HG02970 (cell line): Measurements from ENCODE around the gene RPL13A.
"Not testable (repeated sequence)": the region's sequence is repeated elsewhere in the genome, so short reads cannot be mapped to it uniquely, and the experiment has no call there.

Experiments
- ATAC-seq: cut with Tn5 transposase; IDR thresholded peaks from one replicate; pipeline ENCODE4 v1.9.1; 2021; ENCODE audit warnings: mild to moderate bottlenecking, moderate library complexity, moderate number of reproducible peaks; ENCODE audit not compliant: unreplicated experiment, low FRiP score

Gene RPL13A

DNA sequence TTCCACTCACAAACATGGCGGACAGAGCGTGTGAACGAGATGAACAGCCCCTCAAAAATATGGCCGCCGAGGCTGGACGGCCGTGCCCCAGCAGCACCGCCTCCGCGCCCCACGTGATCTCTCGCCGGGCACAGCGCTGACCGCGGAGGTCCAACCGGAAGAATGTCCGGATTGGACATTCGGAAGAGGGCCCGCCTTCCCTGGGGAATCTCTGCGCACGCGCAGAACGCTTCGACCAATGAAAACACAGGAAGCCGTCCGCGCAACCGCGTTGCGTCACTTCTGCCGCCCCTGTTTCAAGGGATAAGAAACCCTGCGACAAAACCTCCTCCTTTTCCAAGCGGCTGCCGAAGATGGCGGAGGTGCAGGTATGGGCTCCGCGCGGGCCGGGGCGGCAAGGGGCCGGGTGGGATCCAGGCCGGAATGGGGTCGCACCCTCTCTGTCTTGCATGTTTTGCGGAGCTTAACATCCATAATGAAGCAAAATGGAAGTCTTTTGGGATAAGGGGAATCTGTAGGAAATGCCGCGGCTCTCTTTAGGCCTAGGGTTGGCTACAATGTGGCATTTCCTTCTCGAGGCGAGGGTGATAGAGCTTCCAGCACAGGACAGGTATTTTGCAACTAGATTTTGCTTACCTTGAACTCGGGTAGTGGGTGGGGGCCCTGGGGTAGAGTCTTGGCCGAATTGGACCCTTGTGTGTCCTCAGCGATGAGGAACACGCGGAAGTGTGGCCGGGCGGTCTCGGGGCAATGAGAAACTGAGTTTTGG lies at the start of gene RPL13A:
Gene RPL13A (plus strand): TSS at position 332 of the 769 bp plus-strand sequence. CDS start 22 bp downstream, at position 354.
- ATAC-seq, result peak; percentile 93

DNA sequence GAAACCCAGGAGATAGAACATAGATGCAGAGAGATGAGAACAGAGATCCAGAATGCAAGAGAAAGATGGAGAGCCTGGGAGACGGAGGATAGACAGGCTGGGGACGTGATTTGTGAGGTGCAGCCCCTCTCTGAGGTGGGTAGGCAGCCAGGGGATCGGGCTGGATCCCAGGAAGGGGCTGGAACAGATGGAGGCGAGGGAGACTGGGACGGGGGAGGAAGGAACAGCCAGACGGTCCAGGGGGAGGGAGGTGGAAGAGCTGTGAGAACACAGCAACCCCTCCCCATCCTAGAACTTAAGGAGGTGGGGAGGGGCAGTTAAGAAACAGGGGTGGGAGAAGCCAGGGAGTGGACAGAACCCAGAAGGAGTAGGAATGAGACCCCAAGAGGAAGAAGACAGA lies 49.1 kb upstream of the RPL13A start:
- no peak for ATAC-seq

DNA sequence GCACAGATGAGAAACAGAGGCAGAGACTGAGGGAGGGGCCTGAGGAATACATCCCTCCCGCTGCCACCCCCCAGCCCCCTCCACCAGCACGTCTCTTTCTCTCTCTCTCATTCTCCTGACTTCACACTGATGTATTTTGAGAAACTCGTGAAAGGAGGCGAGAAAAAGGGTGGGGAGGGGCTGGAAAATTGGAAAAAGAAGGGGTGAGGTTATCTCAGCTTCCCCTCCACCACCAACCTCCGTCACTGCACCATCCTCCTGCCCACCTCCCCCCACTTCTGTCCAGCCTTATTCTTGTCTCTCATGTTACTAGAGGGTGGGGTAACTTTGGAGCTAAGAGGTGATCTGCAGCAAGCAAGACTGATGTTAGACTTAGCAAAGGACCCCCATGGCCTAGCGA lies 47.6 kb upstream of the RPL13A start:
- ATAC-seq, result no peak

DNA sequence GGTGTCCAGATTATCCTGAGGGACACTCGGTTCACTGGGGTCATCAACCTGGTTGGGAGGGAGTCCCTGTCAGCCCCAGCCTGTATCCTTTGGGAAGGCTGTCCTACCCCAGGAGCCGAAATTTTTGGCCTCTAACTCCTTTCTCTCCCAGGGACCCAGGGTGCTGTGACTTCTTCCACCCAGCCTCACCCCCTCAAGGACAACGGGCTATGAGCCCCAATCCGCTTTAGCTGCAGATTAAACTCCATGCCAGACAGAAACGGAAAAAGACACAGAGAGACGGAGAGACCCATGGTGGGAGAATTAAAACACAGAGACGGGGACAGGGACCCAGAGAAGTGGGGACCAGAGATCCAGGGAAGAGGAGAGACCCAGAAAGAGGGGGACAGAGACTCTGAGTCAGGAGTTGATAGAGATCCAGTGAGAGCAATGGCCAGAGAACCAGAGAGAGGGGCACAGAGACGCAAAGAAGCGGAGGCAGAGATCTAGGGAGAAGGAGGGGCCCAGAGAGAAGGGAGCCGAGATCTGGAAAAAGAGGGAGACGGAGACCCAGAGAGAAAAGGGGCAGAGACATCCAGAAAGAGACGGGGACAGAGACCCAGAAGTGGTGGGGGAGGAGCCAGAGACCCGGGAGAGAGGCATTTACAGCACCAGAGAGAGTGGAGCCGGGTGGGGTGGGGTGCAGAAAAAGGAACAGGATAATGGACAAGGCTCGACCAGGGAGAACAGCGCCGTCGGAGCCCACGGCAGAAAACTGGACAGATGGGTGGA lies 46.8 kb upstream of the RPL13A start:
- no peak for ATAC-seq

DNA sequence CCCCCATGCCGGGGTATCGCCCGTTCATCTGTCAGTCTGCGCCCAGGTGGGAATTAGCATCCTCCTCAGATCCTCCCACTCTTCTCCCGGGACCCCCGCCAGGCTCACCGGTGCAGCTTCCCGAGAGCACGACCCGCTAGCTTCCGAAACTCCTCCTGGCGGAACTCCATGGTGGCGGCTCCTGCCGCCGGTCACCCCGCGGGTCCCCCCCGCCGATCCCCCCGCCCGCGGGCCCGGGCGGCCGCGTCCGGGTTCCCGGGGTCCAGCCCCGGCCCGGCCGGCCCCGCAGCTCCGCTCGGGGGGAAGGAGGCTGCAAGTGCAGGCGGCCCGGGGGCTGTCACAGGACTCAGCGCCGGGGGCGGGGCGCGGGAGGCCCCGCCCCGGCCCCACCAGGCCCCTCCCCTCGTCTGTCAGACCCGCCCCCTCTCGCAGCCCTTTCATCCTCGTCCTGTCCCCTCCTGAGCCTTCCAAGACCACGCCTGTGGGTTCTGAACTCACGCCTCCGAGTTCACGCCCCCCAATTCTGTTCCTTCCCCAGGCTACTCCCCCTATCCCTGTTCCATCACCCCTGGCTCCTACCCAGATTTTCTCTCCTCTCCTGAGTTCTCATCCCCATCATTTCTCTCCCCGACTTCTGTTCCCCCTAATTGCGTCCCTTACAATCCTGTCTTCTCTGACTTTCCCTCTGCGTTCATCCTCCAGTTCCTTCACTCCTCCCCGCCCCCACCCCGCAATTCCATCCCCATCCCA lies 46.0 kb upstream of the RPL13A start, which contains the start of gene SLC17A7:
Gene SLC17A7 (minus strand): TSS at position 318 of the 750 bp plus-strand sequence. CDS start 148 bp downstream, at position 170.
- no peak for ATAC-seq

DNA sequence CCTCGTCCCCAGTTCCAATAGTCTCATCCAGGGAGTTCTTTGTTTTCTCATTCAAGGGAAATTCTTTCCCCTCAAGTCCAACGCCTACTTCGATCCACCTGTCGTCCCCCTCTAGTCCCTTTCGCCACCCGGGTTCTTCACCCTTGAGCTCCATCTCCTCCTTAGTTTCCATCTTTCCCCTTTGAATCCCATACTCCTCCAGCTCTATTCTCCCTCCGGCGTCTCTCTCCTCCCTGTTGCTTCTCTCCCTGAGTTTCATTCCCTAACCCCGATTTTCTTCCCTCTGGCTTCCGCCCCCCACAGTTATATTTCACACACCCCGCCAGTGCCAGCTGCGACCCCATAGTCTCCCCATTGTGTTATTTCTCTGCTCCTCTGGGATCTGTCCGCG lies 45.5 kb upstream of the RPL13A start:
- ATAC-seq, result no peak

DNA sequence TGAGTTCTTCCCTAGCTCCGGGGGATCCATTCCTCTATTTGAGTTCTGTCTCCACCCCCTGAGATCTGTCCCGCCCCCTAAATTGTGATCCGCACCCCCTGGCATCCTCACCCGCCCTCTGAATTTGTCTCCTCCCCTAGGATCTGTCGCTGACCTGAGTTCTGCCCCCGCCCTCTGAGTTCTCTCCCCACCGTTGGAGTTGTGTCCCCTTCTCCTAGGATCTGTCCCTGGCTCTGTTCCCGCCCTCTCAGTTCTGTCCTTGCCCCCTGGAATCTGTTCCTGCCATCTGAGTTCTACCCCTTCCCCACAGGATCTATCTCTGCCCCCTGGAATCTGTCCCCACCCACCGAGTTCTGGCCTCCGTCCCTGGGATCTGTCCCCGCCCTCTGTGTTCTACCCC lies 45.1 kb upstream of the RPL13A start:
- no peak for ATAC-seq

DNA sequence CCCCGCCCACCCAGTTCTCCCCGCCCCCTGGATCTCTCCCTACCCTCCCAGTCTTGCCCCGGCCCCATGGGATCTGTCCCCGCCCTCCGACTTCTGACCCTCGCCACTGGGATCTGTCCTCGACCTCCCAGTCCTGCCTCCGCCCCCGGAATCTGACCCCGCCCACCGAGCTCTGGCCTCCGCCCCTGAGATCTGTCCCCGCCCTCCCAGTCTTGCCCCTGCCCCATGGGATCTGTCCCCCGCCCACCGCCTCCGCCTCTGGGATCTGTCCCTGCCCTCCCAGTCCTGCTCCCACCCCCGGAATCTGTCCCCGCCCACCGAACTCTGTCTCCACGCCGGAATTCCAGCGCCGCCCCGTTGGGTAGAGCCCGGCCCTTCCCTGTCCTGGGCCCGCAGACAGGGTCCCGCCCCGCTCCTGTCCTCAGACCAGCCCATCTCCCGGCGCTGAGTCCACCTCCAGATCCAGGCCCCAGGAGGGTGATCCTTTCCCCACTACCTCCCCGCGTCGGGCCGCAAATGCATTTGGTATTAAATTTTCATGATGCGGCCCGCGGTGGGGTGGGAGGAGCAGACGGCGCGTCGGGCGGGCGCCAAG lies 44.5 kb upstream of the RPL13A start:
- peak; percentile 9 for ATAC-seq

DNA sequence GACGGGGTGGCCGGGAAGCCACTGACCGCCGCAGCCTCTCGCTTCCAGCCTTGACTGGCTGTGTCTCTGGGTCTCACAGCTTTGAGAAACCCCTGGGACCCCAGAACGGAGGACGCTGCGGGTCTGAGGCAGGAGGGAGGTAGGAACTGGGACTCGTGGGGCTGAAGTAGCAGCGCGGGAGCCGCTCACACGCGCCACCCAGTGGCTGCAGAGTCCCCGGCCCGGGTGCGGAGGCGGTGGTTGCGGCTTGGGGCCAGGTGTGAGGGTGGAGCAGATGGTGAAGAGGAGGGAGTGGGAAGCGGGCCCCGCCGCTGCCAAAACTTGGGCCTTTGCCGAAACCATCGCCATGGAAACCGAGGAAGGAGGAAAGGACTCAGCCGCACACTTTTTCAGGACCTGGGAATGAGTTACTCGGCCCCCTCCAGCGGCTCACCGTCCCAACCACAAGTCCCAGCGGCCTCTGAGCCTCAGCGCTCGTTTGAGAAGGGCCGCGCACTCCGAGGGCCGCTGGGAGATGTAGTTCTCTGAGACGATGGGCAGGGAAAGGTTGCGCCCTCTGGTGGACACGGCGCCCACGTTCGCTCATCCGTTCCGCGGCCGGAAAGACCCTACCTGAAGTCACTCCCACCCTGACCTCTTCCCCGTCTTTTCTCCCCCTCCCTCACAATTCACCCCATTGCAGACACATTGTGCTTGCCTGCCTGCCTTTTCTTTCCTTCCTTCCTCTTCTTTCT lies 43.9 kb upstream of the RPL13A start:
- peak; percentile 87 for ATAC-seq

DNA sequence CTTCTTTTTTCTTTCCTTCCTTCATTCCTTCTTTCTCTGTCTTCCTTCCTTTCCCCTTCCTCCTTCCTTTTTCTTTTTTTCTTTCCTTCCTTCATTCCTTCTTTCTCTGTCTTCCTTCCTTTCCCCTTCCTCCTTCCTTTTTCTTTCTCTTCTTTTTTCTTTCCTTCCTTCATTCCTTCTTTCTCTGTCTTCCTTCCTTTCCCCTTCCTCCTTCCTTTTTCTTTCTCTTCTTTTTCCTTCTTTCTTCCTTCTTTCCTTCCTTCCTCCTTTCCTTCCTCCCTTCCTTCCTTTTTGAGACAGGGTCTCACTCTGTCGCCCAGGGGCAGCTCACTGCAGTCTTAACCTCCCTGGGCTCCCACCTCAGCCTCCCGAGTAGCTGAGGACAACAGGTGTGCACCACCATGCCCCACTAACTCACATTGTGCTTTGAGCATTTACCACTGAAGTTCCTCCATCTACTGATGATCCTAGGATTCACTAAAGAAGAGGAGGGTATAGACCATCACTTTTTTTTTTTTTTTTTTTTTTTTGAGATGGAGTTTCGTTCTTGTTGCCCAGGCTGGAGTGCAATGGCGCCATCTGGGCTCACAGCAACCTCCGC lies 43.2 kb upstream of the RPL13A start:
- ATAC-seq, result not testable (repeated sequence)

DNA sequence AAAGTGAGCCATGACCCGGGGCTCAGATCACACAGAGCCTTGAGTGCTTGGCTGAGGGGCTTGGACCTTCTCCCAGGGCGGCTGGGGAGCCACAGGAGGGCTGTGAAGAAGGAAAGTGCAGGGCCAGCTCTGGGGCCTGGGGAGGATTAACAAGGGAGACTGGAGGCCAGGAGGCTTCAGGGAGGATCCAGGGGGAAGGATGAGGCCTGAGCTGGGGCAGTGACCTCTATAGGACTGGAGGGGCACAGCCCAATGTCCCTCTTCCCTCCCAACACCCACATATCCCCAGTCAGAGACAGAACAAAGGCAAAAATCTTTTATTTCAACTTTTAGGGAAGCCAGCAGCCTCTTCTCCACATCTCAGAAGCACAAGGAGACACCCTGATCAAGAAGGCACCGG lies 41.4 kb upstream of the RPL13A start:
- no peak for ATAC-seq

DNA sequence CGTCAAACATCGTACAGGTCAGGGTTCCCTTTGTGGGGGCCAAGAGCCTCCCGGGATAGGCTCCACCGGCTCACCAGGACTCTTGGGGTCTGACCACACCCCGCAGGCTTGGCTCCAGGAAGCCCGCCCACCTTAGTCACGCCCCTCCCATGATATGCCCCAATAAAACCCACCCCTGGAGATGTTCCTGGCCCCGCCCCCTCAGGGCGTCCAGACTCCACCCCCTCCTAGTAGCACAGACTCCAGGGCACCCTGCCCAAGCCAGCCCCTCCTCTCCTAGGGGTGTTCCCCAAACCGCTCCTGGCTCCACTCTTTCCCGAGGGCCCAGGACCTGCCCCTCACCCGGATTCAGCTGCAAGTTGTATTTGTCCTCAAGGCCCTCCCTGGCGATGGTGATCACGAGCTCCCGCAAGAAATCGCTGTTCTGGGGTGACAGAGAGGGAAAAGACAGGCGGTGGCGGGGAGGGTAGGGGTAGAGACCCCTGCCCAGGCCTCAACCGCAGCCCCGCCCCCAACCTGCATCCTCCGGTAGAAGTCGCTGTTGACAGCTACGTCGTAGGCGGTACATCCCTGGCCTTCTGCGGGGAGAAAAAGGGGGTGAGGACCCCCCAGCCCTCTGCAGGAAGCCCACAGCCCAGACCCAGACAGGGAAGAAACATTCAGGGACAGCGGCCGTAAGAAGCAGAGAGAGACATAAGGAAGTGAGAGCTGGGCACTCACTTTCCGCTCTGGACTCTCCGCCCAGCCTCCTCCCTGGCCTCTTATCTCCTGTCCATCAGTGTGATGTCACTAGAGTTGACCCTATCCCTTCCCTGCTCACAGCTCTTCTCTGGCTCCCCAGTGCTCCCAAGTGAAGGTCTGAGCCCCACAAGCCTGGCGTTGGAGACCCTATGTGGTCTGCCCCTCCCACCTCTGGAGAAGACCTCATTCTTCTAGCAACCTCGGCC lies 39.6 kb upstream of the RPL13A start:
- ATAC-seq, result no peak

DNA sequence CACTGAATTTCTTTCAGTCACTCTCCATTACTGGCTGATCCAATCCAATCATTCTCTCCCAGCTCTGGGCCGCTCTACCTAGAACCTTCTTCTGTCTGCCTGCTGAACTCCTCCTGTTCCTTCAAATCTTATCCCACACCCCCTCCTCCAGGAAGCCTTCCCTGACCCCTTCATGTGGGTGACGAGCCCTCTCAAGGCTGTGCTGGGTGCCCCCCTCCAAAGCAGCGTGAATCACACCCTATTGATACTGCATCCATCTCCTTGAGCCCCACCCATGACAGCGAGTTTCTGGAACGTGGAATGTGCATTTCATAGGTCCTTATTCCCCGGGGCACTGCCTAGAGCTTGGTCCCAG lies 39.0 kb upstream of the RPL13A start:
- no peak for ATAC-seq

DNA sequence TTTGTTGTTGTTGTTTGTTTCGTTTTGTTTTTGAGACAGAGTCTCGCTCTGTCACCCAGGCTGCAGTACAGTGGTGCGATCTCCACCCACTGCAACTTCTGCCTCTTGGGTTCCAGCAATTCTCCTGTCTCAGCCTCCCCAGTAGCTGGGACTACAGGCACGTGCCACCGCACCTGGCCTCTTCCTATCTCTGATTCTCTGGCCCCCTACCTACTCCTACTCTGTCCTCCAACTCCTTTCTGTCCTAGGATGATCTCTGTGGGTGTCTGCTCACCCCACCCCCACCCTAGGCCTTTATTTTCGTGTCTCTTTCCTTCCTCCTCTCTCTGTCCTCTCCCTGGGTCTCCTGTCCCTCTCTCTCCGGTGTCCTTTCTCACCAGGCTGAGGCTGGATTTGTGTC lies 37.0 kb upstream of the RPL13A start:
- no peak for ATAC-seq

DNA sequence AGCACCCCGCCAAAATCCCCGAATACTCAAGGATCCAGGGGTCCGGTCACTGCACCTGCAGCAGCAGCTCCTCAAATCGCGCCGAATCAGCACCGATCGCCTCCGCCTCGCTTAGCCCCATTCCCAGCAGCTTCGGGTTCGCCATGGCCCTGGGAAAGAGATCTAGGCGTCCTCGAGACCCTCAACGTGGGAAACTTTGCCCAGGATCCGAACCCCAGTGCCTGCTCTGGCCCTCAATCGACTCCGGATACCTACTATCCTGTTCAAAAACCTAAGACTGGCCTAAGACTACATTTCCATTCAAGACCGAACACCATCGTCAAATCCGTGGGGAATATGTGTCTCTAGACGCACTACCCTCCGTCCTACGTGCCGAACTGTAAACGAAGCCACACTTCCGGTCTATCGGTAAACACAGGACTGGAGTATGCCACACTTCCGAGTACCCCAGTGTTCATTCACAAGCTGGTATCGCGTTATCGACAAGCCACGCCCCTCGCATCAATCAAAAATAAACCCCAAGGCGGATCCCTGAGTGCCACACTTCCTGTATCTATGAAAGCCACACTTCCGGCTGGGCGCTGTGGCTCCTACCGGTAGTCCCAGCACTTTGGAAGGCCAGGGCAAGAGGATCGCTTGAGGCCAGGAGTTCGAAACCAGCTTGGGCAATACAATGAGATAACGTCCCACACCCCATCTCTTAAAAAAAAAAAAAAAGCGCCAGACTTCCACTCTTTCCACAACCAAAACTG lies 35.8 kb upstream of the RPL13A start, which contains the start of gene PIH1D1:
Gene PIH1D1 (minus strand): TSS at position 385 of the 752 bp plus-strand sequence. CDS start 240 bp downstream, at position 145.
- peak; percentile 57 for ATAC-seq

DNA sequence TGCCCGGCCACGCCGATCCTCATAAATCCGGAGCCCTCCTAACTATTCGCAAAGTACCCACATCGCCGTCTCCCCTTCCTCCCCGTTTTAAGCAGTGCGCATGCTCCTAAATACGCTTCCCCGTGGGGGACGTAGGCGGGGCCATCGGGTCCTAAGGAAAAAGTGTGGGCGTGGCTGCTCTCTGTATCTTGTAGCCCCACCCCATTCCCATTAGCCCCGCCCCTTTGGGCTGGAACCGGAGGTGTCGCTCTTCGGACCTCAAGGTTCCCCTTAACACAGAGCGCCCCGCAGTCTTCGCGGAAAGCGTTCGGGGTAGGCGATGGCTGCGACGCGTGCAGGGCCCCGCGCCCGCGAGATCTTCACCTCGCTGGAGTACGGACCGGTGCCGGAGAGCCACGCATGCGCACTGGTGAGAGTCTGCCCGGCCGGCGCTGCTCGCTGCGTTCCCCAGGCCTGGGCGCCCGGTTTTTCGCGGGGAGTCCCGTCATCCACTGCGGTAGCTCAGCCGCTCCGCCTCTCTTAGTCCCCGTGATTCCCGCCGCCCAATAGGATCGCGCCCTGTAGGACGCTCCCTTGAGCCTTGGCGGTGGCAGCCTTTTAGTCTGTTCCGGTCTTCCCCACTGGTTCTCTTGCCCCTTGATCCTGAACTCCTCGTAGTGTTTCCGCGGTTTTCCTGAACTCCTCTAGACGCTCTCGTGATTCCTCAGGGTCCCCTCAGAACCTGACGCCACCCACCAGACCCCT lies 34.2 kb upstream of the RPL13A start, which contains the start of gene ALDH16A1:
Gene ALDH16A1 (plus strand): TSS at position 213 of the 744 bp plus-strand sequence. CDS start 107 bp downstream, at position 320.
- ATAC-seq, result peak; percentile 89

DNA sequence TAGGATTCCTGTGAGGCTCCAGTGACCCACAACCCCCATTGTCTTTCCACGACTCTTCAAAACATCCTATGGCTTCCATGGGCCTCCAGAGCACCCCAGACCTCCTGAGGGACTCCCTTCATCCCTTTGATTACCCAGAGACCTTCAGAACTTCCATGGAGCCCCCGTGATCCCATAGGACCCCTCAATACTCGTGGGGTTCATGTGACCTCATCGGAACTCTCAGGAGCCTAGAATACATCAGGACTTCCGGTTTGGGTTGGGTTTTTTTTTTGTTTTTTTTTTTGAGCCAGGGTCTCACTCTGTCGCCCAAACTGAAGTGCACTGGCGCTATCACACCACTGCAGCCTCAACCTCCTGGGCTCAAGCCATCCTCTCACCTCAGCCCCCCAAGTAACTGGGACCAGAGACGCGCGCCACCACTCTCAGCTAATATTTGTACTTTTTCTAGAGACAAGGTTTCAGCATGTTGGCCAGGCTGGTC lies 33.6 kb upstream of the RPL13A start:
- no peak for ATAC-seq
